ENCODE measurements around the gene FDX2.

DNA sequence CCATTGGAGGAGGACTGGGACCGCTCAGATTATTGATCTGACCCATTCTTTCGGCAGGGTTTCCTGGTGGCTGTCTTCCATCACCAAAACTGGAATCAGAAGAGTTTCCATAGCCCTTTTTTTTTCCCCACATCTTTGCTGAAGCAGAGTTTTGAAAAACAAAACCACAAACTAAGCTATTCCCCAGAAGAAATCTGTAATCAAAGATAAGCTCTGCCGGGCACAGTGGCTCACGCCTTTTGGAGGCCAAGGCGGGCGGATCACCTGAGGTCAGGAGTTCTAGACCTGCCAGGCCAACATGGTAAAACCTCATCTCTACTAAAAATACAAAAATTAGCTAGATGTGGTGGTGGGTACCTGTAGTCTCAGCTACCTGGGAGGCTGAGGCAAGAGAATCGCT lies 49.1 kb downstream of the FDX2 start:
- TF ChIP-seq, protein P1, sequence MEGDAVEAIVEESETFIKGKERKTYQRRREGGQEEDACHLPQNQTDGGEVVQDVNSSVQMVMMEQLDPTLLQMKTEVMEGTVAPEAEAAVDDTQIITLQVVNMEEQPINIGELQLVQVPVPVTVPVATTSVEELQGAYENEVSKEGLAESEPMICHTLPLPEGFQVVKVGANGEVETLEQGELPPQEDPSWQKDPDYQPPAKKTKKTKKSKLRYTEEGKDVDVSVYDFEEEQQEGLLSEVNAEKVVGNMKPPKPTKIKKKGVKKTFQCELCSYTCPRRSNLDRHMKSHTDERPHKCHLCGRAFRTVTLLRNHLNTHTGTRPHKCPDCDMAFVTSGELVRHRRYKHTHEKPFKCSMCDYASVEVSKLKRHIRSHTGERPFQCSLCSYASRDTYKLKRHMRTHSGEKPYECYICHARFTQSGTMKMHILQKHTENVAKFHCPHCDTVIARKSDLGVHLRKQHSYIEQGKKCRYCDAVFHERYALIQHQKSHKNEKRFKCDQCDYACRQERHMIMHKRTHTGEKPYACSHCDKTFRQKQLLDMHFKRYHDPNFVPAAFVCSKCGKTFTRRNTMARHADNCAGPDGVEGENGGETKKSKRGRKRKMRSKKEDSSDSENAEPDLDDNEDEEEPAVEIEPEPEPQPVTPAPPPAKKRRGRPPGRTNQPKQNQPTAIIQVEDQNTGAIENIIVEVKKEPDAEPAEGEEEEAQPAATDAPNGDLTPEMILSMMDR (IDR thresholded peaks at IDR 0.05): no peak
- TF ChIP-seq POLR2A (IDR thresholded peaks at IDR 0.05): no peak
- no peak for TF ChIP-seq EP300 (IDR thresholded peaks at IDR 0.05)

All from ovary (tissue), 3 donors.